IMR-90 (cell line): Measurements from ENCODE around the gene SOX5. TPM values are rescaled to one million over a fixed set of nuclear protein-coding genes. Genes with fewer than 3 reads are reported as not detected.

Source experiments
- ATAC-seq: fragments of 200-7000 bp; cut with Tn5 transposase; 2 replicates; pipeline ENCODE4 v1.9.1; 2020; ENCODE audit warnings: low read depth, mild to moderate bottlenecking, moderate library complexity
- BruUV-seq: library from RNA; stranded (reverse); fragments of 400-500 nt; replicated peaks from 2 replicates; lab custom pipeline; 2021; lab: Mats Ljungman, UMichigan
- CTCF ChIA-PET: fragments of 300-600 bp; formaldehyde crosslinking; extraction: SDS; loops from one replicate; lab custom pipeline; 2021; ENCODE audit warnings: antibody characterized with exemption; lab: Yijun Ruan, JAX
- POLR2A ChIA-PET: fragments of 300-600 bp; sonication (Branson Sonifier 250); formaldehyde crosslinking; loops from one replicate; lab custom pipeline; 2022; ENCODE audit warnings: antibody characterized with exemption; ENCODE audit not compliant: unreplicated experiment; lab: Charles Lee
- DNase-seq: peaks from one replicate; pipeline ENCODE4 v3.0.0; 2013
- H2AFZ ChIP-seq: replicated peaks from 2 replicates; pipeline ENCODE3; 2013; ENCODE audit warnings: low read length, mild to moderate bottlenecking; ENCODE audit not compliant: poor library complexity
- H2AK5ac ChIP-seq: 2 replicates; pipeline ENCODE4 v1.6.1; 2013; ENCODE audit warnings: low read depth, low read length, inconsistent platforms
- H2AK9ac ChIP-seq: replicated peaks from 2 replicates; pipeline ENCODE3; 2013; ENCODE audit warnings: mild to moderate bottlenecking, low read depth, low read length, moderate library complexity; ENCODE audit not compliant: poor library complexity
- H2BK120ac ChIP-seq: 2 replicates; pipeline ENCODE4 v1.6.1; 2013; ENCODE audit warnings: low read depth, low read length, inconsistent platforms
- H2BK15ac ChIP-seq: 3 replicates; pipeline ENCODE4 v1.6.1; 2013; ENCODE audit warnings: low read depth, low read length, inconsistent platforms
- H2BK20ac ChIP-seq: 2 replicates; pipeline ENCODE4 v1.6.1; 2013; ENCODE audit warnings: low read depth, mild to moderate bottlenecking, inconsistent platforms, low read length, moderate library complexity
- H2BK5ac ChIP-seq: 2 replicates; pipeline ENCODE4 v1.6.1; 2013; ENCODE audit warnings: mild to moderate bottlenecking, low read depth, low read length, inconsistent platforms; ENCODE audit not compliant: poor library complexity, severe bottlenecking
- H3K14ac ChIP-seq: replicated peaks from 2 replicates; pipeline ENCODE4 v1.6.1; 2013; ENCODE audit warnings: low read depth, low read length, inconsistent platforms
- H3K18ac ChIP-seq: 2 replicates; pipeline ENCODE4 v1.6.1; 2013; ENCODE audit warnings: low read depth, low read length, control low read depth
- H3K23ac ChIP-seq: 2 replicates; pipeline ENCODE4 v1.6.1; 2013; ENCODE audit warnings: low read depth, low read length, inconsistent platforms
- H3K27ac ChIP-seq: 2 replicates; pipeline ENCODE4 v1.5.1; 2013; ENCODE audit warnings: mild to moderate bottlenecking, control low read depth, low read length; ENCODE audit not compliant: insufficient read depth
- H3K27me3 ChIP-seq: 2 replicates; pipeline ENCODE4 v1.6.1; 2013; ENCODE audit warnings: low read length; ENCODE audit not compliant: control insufficient read depth, insufficient read depth
- H3K36me3 ChIP-seq: 2 replicates; pipeline ENCODE4 v1.6.1; 2013; ENCODE audit warnings: low read length, mixed read lengths; ENCODE audit not compliant: control insufficient read depth, insufficient read depth
- H3K4ac ChIP-seq: 2 replicates; pipeline ENCODE4 v1.6.1; 2013; ENCODE audit warnings: low read depth, low read length, inconsistent platforms
- H3K4me1 ChIP-seq: 2 replicates; pipeline ENCODE4 v1.6.1; 2013; ENCODE audit warnings: low read length, mixed read lengths; ENCODE audit not compliant: control insufficient read depth, insufficient read depth
- H3K4me2 ChIP-seq: 2 replicates; pipeline ENCODE4 v1.6.1; 2013; ENCODE audit warnings: low read depth, mild to moderate bottlenecking, control low read depth, low read length, moderate library complexity
- H3K4me3 ChIP-seq: 2 replicates; pipeline ENCODE4 v1.5.1; 2013; ENCODE audit warnings: low read depth, mild to moderate bottlenecking, control low read depth, low read length, moderate library complexity; ENCODE audit not compliant: insufficient read depth
- H3K56ac ChIP-seq: 2 replicates; pipeline ENCODE4 v1.6.1; 2013; ENCODE audit warnings: low read length, inconsistent platforms; ENCODE audit not compliant: insufficient read depth; ENCODE audit errors: extremely low read depth
- H3K79me1 ChIP-seq, 2 experiments: 2 replicates each; pipeline ENCODE4 v1.6.1; 2013; ENCODE audit warnings: low read length in 2 of 2, inconsistent platforms in 1 of 2, low read depth in 1 of 2
- H3K9ac ChIP-seq: 2 replicates; pipeline ENCODE4 v1.6.1; 2013; ENCODE audit warnings: low read depth, low read length, control low read depth
- H3K9me1 ChIP-seq: 2 replicates; pipeline ENCODE4 v1.6.1; 2013; ENCODE audit warnings: low read length, inconsistent platforms; ENCODE audit not compliant: insufficient read depth
- H3K9me3 ChIP-seq: 2 replicates; pipeline ENCODE4 v1.6.1; 2013; ENCODE audit warnings: low read length; ENCODE audit not compliant: control insufficient read depth, insufficient read depth
- H4K20me1 ChIP-seq: 2 replicates; pipeline ENCODE4 v1.6.1; 2013; ENCODE audit warnings: low read length, inconsistent platforms; ENCODE audit not compliant: insufficient read depth
- H4K5ac ChIP-seq: 2 replicates; pipeline ENCODE4 v1.6.1; 2013; ENCODE audit warnings: mild to moderate bottlenecking, low read depth, low read length, control low read depth
- H4K8ac ChIP-seq, 2 experiments: 2 replicates each; pipeline ENCODE4 v1.6.1; 2013; ENCODE audit warnings: low read depth in 2 of 2, low read length in 2 of 2, control low read depth in 1 of 2, inconsistent platforms in 1 of 2
- H4K91ac ChIP-seq: 2 replicates; pipeline ENCODE4 v1.6.1; 2013; ENCODE audit warnings: low read depth, low read length, inconsistent platforms; ENCODE audit not compliant: insufficient read depth
- CEBPB ChIP-seq: IDR thresholded peaks from 2 replicates; pipeline ENCODE4 v1.6.1; 2012; ENCODE audit warnings: low read depth, low read length, improper control_type of control experiment
- CTCF ChIP-seq: conservative IDR thresholded peaks from 2 replicates; pipeline ENCODE4 v1.5.1; 2012; ENCODE audit warnings: mild to moderate bottlenecking, low read depth, low read length, improper control_type of control experiment
- MAFK ChIP-seq: IDR thresholded peaks from 2 replicates; pipeline ENCODE4 v1.6.1; 2012; ENCODE audit warnings: low read depth, low read length, improper control_type of control experiment
- NFE2L2 ChIP-seq: fragments of 150-350 bp; IDR thresholded peaks from 2 replicates; pipeline ENCODE4 v1.6.1; 2016; ENCODE audit warnings: low read depth, mild to moderate bottlenecking, low read length
- RCOR1 ChIP-seq: IDR thresholded peaks from 2 replicates; pipeline ENCODE4 v1.6.1; 2012; ENCODE audit warnings: mild to moderate bottlenecking, low read length, improper control_type of control experiment; ENCODE audit not compliant: insufficient replicate concordance
- RFX5 ChIP-seq: IDR thresholded peaks from 2 replicates; pipeline ENCODE4 v1.8.0; 2012; ENCODE audit warnings: low read depth, mild to moderate bottlenecking, low read length, moderate library complexity
- SMC3 ChIP-seq: fragments of 150-350 bp; IDR thresholded peaks from 2 replicates; pipeline ENCODE4 v1.6.1; 2016; ENCODE audit warnings: low read depth, mild to moderate bottlenecking, antibody characterized with exemption, low read length, moderate library complexity
- WGBS, 2 experiments: methylation state at CpG; one replicate each; pipeline versions ENCODE4 v1.1.5 to v1.1.7; 2013; ENCODE audit warnings: missing lambda C conversion rate in 2 of 2; ENCODE audit not compliant: insufficient read length in 1 of 2; ENCODE audit errors: extremely low coverage in 2 of 2; 5-methylcytosine and 5-hydroxymethylcytosine counted together
- dilution Hi-C: fragments of 300-500 bp; cut with HindIII; formaldehyde crosslinking; loops from one replicate; pipeline ENCODE4 v1.14.3; 2018; ENCODE audit warnings: low sequenced_read_pairs; ENCODE audit not compliant: unreplicated experiment
- in situ Hi-C: fragments of 300-500 bp; cut with MboI; formaldehyde crosslinking; loops from 3 replicates; pipeline ENCODE4 v1.14.3; 2019; ENCODE audit warnings: low sequenced_read_pairs, inconsistent platforms, mixed read lengths
- intact Hi-C: fragments of 100-400 bp; cut with micrococcal nuclease; formaldehyde crosslinking; loops from 2 replicates; pipeline ENCODE4 v1.10.0; 2022
- polyA plus RNA-seq, 3 experiments: library from polyadenylated mRNA; depleted of rRNA; stranded (reverse); fragments of >200 nt; gene quantifications; 2 replicates each; pipeline ENCODE4 v1.2.3, GENCODE V29; 2012; ENCODE audit warnings: low replicate concordance in 1 of 3
- total RNA-seq: library from RNA; depleted of rRNA; stranded (reverse); fragments of >200 nt; gene quantifications from 2 replicates; pipeline ENCODE4 v1.2.3, GENCODE V29; 2012

SOX5 gene
- total and polyA plus RNA-seq, 2 of the 4 experiments (the other 2 are of a cell fraction), result 1.1 to 13.1 TPM

DNA sequence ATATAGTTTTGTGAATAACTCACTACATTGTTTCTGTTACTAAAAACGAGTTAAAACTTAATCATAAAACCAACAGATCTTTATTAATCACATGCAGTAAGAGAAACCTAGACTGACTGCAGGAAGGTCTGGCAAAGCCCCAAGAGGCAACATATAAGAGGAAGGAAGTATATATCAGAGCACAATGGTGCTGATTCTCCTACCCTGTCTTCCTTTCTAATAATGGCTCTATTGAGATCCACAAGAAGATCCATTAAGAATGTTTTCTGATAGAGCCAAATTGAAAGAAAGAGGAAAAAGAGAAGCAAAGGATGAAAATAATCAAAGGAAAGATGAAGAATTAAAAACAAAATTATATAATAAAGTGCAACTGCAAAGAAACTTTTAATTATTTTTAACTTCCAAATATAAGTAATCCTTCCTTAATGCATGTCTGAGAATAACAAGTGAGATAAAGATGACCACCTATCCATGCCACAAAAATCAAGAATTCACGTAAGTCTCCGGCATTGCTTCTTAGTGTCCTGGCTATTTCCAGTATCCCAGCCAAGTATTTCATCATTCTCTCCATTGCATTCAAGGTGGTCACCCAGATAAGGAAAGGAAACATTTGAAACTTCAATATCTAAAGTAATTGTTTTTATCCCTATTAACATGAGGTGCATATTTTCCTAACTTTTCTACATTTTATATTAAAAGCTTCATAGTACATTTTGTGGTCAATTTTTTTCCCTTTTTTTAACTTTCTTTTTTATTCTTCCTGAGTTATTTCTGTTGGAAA lies 62.2 kb downstream of the SOX5 start:
- no peaks in the 10 kb centered on the region for H3K79me1 ChIP-seq
- no peak overlapping the region for H2BK15ac ChIP-seq
- no peaks in the 10 kb centered on the region for H4K20me1 ChIP-seq
- H3K23ac ChIP-seq, result no peak overlapping the region
- H3K4me3 ChIP-seq, result no peak overlapping the region
- H3K4me1 ChIP-seq, result no peaks in the 10 kb centered on the region
- no peak for TF ChIP-seq SMC3
- TF ChIP-seq RCOR1, result no peak
- no peak for TF ChIP-seq MAFK
- TF ChIP-seq NFE2L2, result no peak
- no peak for TF ChIP-seq RFX5
- TF ChIP-seq CTCF, result no peak
- peak; percentile 36; the same call in 1 of the 2 replicates for TF ChIP-seq CEBPB
- ATAC-seq (no peak), DNase-seq (no peak)
- no peak overlapping the region for H2AK9ac ChIP-seq
- no peak overlapping the region for H4K5ac ChIP-seq
- no peak overlapping the region for H2BK20ac ChIP-seq
- in situ Hi-C loops (no loop called here), intact Hi-C loops (no loop called here), dilution Hi-C loops (no loop called here)
- H4K8ac ChIP-seq, result no peak overlapping the region
- no peak overlapping the region for H3K4me2 ChIP-seq
- H2BK120ac ChIP-seq, result no peak overlapping the region
- BruUV-seq, result no TSS peak
- H2AK5ac ChIP-seq, result no peak overlapping the region
- H3K36me3 ChIP-seq, result no peaks in the 10 kb centered on the region
- WGBS, 2 experiments, result no CpG with 5 or more reads among the region's 3 CpGs
- H3K14ac ChIP-seq, result no peak overlapping the region
- H3K9me3 ChIP-seq, result no peaks in the 10 kb centered on the region
- no peak overlapping the region for H3K56ac ChIP-seq
- H3K27me3 ChIP-seq, result no peaks in the 10 kb centered on the region
- H3K18ac ChIP-seq, result no peak overlapping the region
- H3K27ac ChIP-seq, result no peak overlapping the region
- no peak overlapping the region for H3K4ac ChIP-seq
- H3K9me1 ChIP-seq, result no peaks in the 10 kb centered on the region
- H2AFZ ChIP-seq, result no peak overlapping the region
- no peak overlapping the region for H2BK5ac ChIP-seq
- ChIA-PET CTCF (interaction anchor here (0.6 kb wide), 1 partner anchor 844 kb away, joined by 3 read pairs; no protein-coding TSS in a partner anchor), POLR2A (no interaction called here)
- H3K9ac ChIP-seq, result no peak overlapping the region
- H4K91ac ChIP-seq, result no peak overlapping the region
